H9 (cell line): Measurements from ENCODE around the gene ERVV-1. TPM values are rescaled to one million over a fixed set of nuclear protein-coding genes. Genes with fewer than 3 reads are reported as not detected.

Experiments
- DNase-seq: peaks from one replicate; pipeline ENCODE4 v3.0.0-alpha.2; 2017
- H2AFZ ChIP-seq: one replicate; pipeline ENCODE4 v1.6.1; 2013; ENCODE audit warnings: mild to moderate bottlenecking, low read length, control low read depth, moderate library complexity
- H2AK5ac ChIP-seq: 2 replicates; pipeline ENCODE4 v1.6.1; 2013; ENCODE audit warnings: low read length, control low read depth, mixed read lengths; ENCODE audit not compliant: insufficient read length
- H2BK120ac ChIP-seq: one replicate; pipeline ENCODE4 v1.6.1; 2013; ENCODE audit warnings: low read depth, mild to moderate bottlenecking, low read length, control low read depth, inconsistent platforms; ENCODE audit not compliant: poor library complexity, severe bottlenecking
- H2BK12ac ChIP-seq: 2 replicates; pipeline ENCODE4 v1.6.1; 2013; ENCODE audit warnings: low read length, control low read depth, mixed read lengths, low read depth; ENCODE audit not compliant: insufficient read length
- H2BK15ac ChIP-seq: 2 replicates; pipeline ENCODE4 v1.6.1; 2013; ENCODE audit warnings: low read depth, low read length, control low read depth
- H2BK20ac ChIP-seq: one replicate; pipeline ENCODE4 v1.6.1; 2013; ENCODE audit warnings: low read depth, mild to moderate bottlenecking, low read length, control low read depth, inconsistent platforms; ENCODE audit not compliant: poor library complexity, severe bottlenecking
- H2BK5ac ChIP-seq: 2 replicates; pipeline ENCODE4 v1.6.1; 2013; ENCODE audit warnings: low read length, control low read depth, mixed read lengths; ENCODE audit not compliant: insufficient read length
- H3K14ac ChIP-seq: 2 replicates; pipeline ENCODE4 v1.6.1; 2013; ENCODE audit warnings: low read length, control low read depth; ENCODE audit not compliant: insufficient read depth
- H3K18ac ChIP-seq: 2 replicates; pipeline ENCODE4 v1.6.1; 2013; ENCODE audit warnings: low read depth, mild to moderate bottlenecking, mixed read lengths, low read length, control low read depth; ENCODE audit not compliant: insufficient read length
- H3K23ac ChIP-seq: 2 replicates; pipeline ENCODE4 v1.6.1; 2013; ENCODE audit warnings: low read length, control low read depth, mixed read lengths, low read depth; ENCODE audit not compliant: insufficient read length
- H3K23me2 ChIP-seq: 2 replicates; pipeline ENCODE4 v1.6.1; 2013; ENCODE audit warnings: low read depth, mild to moderate bottlenecking, mixed read lengths, low read length, control low read depth; ENCODE audit not compliant: insufficient read length, poor library complexity, severe bottlenecking
- H3K27ac ChIP-seq: 2 replicates; pipeline ENCODE4 v1.5.1; 2013; ENCODE audit warnings: low read length, control low read depth, mixed read lengths, low read depth; ENCODE audit not compliant: insufficient read length
- H3K27me3 ChIP-seq: 2 replicates; pipeline ENCODE4 v1.6.1; 2013; ENCODE audit warnings: low read length, control low read depth, inconsistent platforms; ENCODE audit not compliant: insufficient read depth
- H3K4ac ChIP-seq: 2 replicates; pipeline ENCODE4 v1.6.1; 2013; ENCODE audit warnings: low read depth, mild to moderate bottlenecking, control low read depth, inconsistent platforms, low read length, moderate library complexity
- H3K4me1 ChIP-seq: 2 replicates; pipeline ENCODE4 v1.6.1; 2013; ENCODE audit warnings: low read length, control low read depth, inconsistent platforms; ENCODE audit not compliant: insufficient read depth
- H3K4me2 ChIP-seq: 2 replicates; pipeline ENCODE4 v1.6.1; 2013; ENCODE audit warnings: low read length, control low read depth, mixed read lengths; ENCODE audit not compliant: insufficient read length, insufficient read depth
- H3K56ac ChIP-seq: 2 replicates; pipeline ENCODE4 v1.6.1; 2013; ENCODE audit warnings: low read depth, mild to moderate bottlenecking, mixed read lengths, low read length, control low read depth; ENCODE audit not compliant: insufficient read length
- H3K79me1 ChIP-seq: 2 replicates; pipeline ENCODE4 v1.6.1; 2013; ENCODE audit warnings: low read depth, mild to moderate bottlenecking, moderate library complexity, low read length, control low read depth, inconsistent platforms; ENCODE audit not compliant: insufficient read depth, poor library complexity, severe bottlenecking
- H3K79me2 ChIP-seq: 2 replicates; pipeline ENCODE4 v1.6.1; 2013; ENCODE audit warnings: low read length, control low read depth, inconsistent platforms; ENCODE audit not compliant: insufficient read depth
- H3K9ac ChIP-seq: 2 replicates; pipeline ENCODE4 v1.6.1; 2013; ENCODE audit warnings: low read length, control low read depth, mixed read lengths; ENCODE audit not compliant: insufficient read length; ENCODE audit errors: extremely low read depth
- H3K9me3 ChIP-seq: one replicate; pipeline ENCODE4 v1.6.1; 2013; ENCODE audit warnings: low read depth, low read length, inconsistent platforms; ENCODE audit not compliant: control insufficient read depth
- H3T11ph ChIP-seq: one replicate; pipeline ENCODE4 v1.6.1; 2013; ENCODE audit warnings: mild to moderate bottlenecking, low read length, control low read depth, inconsistent platforms
- H4K20me1 ChIP-seq: one replicate; pipeline ENCODE4 v1.6.1; 2013; ENCODE audit not compliant: control insufficient read depth, insufficient read length, insufficient read depth
- H4K5ac ChIP-seq: 2 replicates; pipeline ENCODE4 v1.6.1; 2013; ENCODE audit warnings: low read depth, mild to moderate bottlenecking, mixed read lengths, low read length, control low read depth; ENCODE audit not compliant: insufficient read length
- H4K8ac ChIP-seq: replicated peaks from 2 replicates; pipeline ENCODE4 v1.6.1; 2013; ENCODE audit warnings: low read length, control low read depth, mixed read lengths, low read depth; ENCODE audit not compliant: insufficient read length
- H4K91ac ChIP-seq: 2 replicates; pipeline ENCODE4 v1.6.1; 2013; ENCODE audit warnings: low read depth, mild to moderate bottlenecking, moderate library complexity, mixed read lengths, low read length, control low read depth; ENCODE audit not compliant: insufficient read length
- H3K27ac Mint-ChIP-seq, 3 experiments: 2 replicates in 2 of 3; 3 replicates in 1 of 3; pipeline ENCODE4 v1.8.0; 2020 to 2021; ENCODE audit warnings: mixed read lengths in 3 of 3, mild to moderate bottlenecking in 1 of 3, moderate library complexity in 1 of 3
- H3K27me3 Mint-ChIP-seq: 2 replicates; pipeline ENCODE4 v1.8.0; 2021; ENCODE audit warnings: low read depth, mild to moderate bottlenecking, moderate library complexity, mixed read lengths
- H3K36me3 Mint-ChIP-seq, 3 experiments: 2 replicates in 2 of 3; 3 replicates in 1 of 3; pipeline ENCODE4 v1.8.0; 2020 to 2021; ENCODE audit warnings: low read depth in 3 of 3, mixed read lengths in 3 of 3; ENCODE audit not compliant: insufficient read depth in 1 of 3
- H3K4me1 Mint-ChIP-seq, 2 experiments: 2 replicates each; pipeline ENCODE4 v1.8.0; 2020; ENCODE audit warnings: mixed read lengths in 2 of 2
- H3K4me3 Mint-ChIP-seq, 2 experiments: 2 replicates in 1 of 2; 3 replicates in 1 of 2; pipeline ENCODE4 v1.8.0; 2020 to 2021; ENCODE audit warnings: mild to moderate bottlenecking in 2 of 2, mixed read lengths in 2 of 2, moderate library complexity in 1 of 2
- H3K9me3 Mint-ChIP-seq, 2 experiments: 2 replicates in 1 of 2; 3 replicates in 1 of 2; pipeline ENCODE4 v1.8.0; 2020; ENCODE audit warnings: mild to moderate bottlenecking in 2 of 2, mixed read lengths in 2 of 2, moderate library complexity in 1 of 2
- CTCF ChIP-seq: fragments of 200-600 bp; sonication (generic); conservative IDR thresholded peaks from 3 replicates; pipeline ENCODE4 v1.8.0; 2021; ENCODE audit warnings: antibody characterized with exemption, mild to moderate bottlenecking
- WGBS: extraction: QIAGEN DNeasy Blood & Tissue Kit; methylation state at CpG from one replicate; pipeline ENCODE4 v1.1.7; 2013; ENCODE audit warnings: missing lambda C conversion rate, low lambda C conversion rate, mixed read lengths; ENCODE audit not compliant: insufficient read length; ENCODE audit errors: extremely low coverage; 5-methylcytosine and 5-hydroxymethylcytosine counted together
- total RNA-seq: library from RNA; stranded (reverse); gene quantifications from 2 replicates; pipeline ENCODE4 v1.2.1, GENCODE V29; 2021

Gene ERVV-1
- total RNA-seq, 1 experiment from 2014 or later = not detected

DNA sequence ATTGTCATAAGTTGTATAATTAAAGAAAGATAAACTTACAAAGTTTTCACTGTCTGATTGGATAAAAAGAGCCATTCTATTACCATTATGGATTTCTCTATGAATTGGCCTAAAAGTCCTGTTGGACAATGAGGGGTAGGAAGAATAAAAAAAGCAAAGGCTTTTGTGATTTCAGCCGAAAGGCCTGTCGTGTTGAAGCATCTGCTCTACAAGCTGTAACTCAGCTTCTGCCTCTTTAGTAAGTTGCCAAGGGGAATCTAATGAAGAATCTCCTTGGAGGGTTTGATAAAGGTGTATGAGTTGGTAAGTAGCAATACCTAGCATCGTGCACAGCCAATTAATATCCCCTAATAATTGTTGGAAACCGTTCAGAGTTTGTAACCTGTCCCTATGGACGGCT lies 25.2 kb upstream of the ERVV-1 start:
- no CpG with 5 or more reads among the region's 5 CpGs for WGBS
- Histone ChIP-seq H3K18ac (no peak overlapping the region), H2BK20ac (no peak overlapping the region), H4K20me1 (no peaks in the 10 kb centered on the region), H3K23ac (no peak overlapping the region), H2AFZ (no peak overlapping the region), H3K27ac (no peak overlapping the region), H2BK15ac (no peak overlapping the region), H3K56ac (no peak overlapping the region), H4K5ac (no peak overlapping the region), H3K4ac (no peak overlapping the region), H2BK120ac (no peak overlapping the region), H3K4me1 (no peaks in the 10 kb centered on the region; the same call in 1 of the 2 replicates), H4K91ac (no peak overlapping the region), H4K8ac (no peak overlapping the region), H3K27me3 (peaks cover 6% of the 10 kb centered on the region; the same call in 1 of the 2 replicates), H3T11ph (no peak overlapping the region), H3K79me1 (no peaks in the 10 kb centered on the region), H3K79me2 (no peaks in the 10 kb centered on the region), H3K4me2 (no peak overlapping the region), H2BK5ac (no peak overlapping the region), H3K9me3 (peaks cover 8% of the 10 kb centered on the region), H2BK12ac (no peak overlapping the region), H3K14ac (no peak overlapping the region), H3K23me2 (peaks cover 10% of the 10 kb centered on the region), H2AK5ac (no peak overlapping the region), H3K9ac (no peak overlapping the region)
- peaks cover 16 to 25% (median 19%) of the 10 kb centered on the region in 3 experiments; a peak in 6 of 7 replicates for H3K36me3 Mint-ChIP-seq
- no peak overlapping the region for H3K27ac Mint-ChIP-seq
- TF ChIP-seq CTCF = no peak
- H3K9me3 Mint-ChIP-seq = peaks cover 3% of the 10 kb centered on the region in 2 experiments; a peak in 4 of 5 replicates
- peaks cover 11 to 12% of the 10 kb centered on the region in 2 experiments for H3K4me1 Mint-ChIP-seq
- DNase-seq = no peak
- H3K27me3 Mint-ChIP-seq = peaks cover 25% of the 10 kb centered on the region
- no peak overlapping the region for H3K4me3 Mint-ChIP-seq
